ENCODE results near the gene PCSK4. TPM values are rescaled to one million over a fixed set of nuclear protein-coding genes. Genes with fewer than 3 reads are reported as not detected.
"Not testable (repeated sequence)": the region's sequence is repeated elsewhere in the genome, so short reads cannot be mapped to it uniquely, and the experiment has no call there.

PCSK4 gene
- total and polyA plus RNA-seq, 2 donors (not counting 3 experiments of a cell fraction or from before 2014, with no cell fraction given), result 1.2 to 1.7 TPM

GRCh38 chr19:1478934-1479707 lies 11.0 kb downstream of the PCSK4 start, which contains the start of gene C19orf25:
C19orf25 (minus strand) TSS chr19:1479215; CDS start chr19:1478903, 312 bp downstream.
- intact Hi-C loops (cut with micrococcal nuclease), result loop anchor here (1.0 kb wide), 1 partner anchor 11 kb away; the partner anchor contains the start of gene PCSK4
- H3K9me1 ChIP-seq (replicated peaks; ENCODE audit: control insufficient read depth, extremely low read depth, insufficient read depth, low read length), result no peaks in the 10 kb centered on the region
- peaks cover 0 to 3% of the 10 kb centered on the region in 2 experiments for H3K36me3 ChIP-seq (ENCODE audit: control insufficient read depth in 2 of 2, extremely low read depth in 1 of 2, insufficient read depth in 2 of 2, low read length in 2 of 2)
- ChIA-PET POLR2A (interaction anchor here (0.6 kb wide), 2 partner anchors 237 to 394 kb away, joined by 3 read pairs; no protein-coding TSS in a partner anchor), CTCF (no interaction called here)
- no TSS peak for BruUV-seq (replicated peaks)
- dilution Hi-C loops (cut with MboI; ENCODE audit: extremely low pct_ligation_motif_present, low sequenced_read_pairs), result no loop called here
- H3K9ac ChIP-seq (replicated peaks; ENCODE audit: extremely low read depth, insufficient read depth, low read length), result peak within 1 kb of the TSS; percentile 64
- H3K4me1 ChIP-seq (ENCODE audit: control insufficient read depth, extremely low read depth, insufficient read depth, low read length), result peaks cover 3% of the 10 kb centered on the region
- DNase-seq (ENCODE audit: low read depth, low spot score), result peak; percentile 91
- peak; percentile 95 for FAIRE-seq
- H3K9me3 ChIP-seq (replicated peaks; ENCODE audit: control insufficient read depth, insufficient read depth, low read length), result no peaks in the 10 kb centered on the region
- H3K27me3 ChIP-seq (ENCODE audit: control insufficient read depth in 2 of 2, insufficient read depth in 2 of 2, low read length in 2 of 2), result no peaks in the 10 kb centered on the region
- peak within 1 kb of the TSS; percentile 15 for H3K27ac ChIP-seq (ENCODE audit: insufficient read depth, low read depth, low read length)
- H3K4me2 ChIP-seq (ENCODE audit: insufficient read depth, low read length), result peak within 1 kb of the TSS; percentile 65
- peaks cover 5% of the 10 kb centered on the region for H3K79me2 ChIP-seq (ENCODE audit: control insufficient read depth, insufficient read depth, low read length)
- TF ChIP-seq MAX (IDR thresholded peaks at IDR 0.05; ENCODE audit: insufficient read depth, insufficient read length) (peak; percentile 92), JUN (IDR thresholded peaks at IDR 0.05; ENCODE audit: borderline replicate concordance, insufficient read depth, insufficient read length, low read depth) (no peak), POLR2AphosphoS5 (IDR thresholded peaks at IDR 0.05; ENCODE audit: insufficient read depth, low read depth, low read length) (peak; percentile 76), CTCF (IDR thresholded peaks at IDR 0.05; ENCODE audit: extremely low read depth in 1 of 2, insufficient read depth in 1 of 2, low read depth in 1 of 2, low read length in 2 of 2) (no peak), POLR2A (IDR thresholded peaks at IDR 0.05; ENCODE audit: low read depth, low read length) (peak; percentile 90), MYC (IDR thresholded peaks at IDR 0.05; ENCODE audit: low read depth, low read length) (no peak), EZH2 (IDR thresholded peaks at IDR 0.05; ENCODE audit: borderline replicate concordance, low read depth, low read length, severe bottlenecking) (no peak), FOS (IDR thresholded peaks at IDR 0.05; ENCODE audit: borderline replicate concordance, insufficient read depth, low read length) (no peak)
- peak within 1 kb of the TSS; percentile 75 to 88 (median 75) for H3K4me3 ChIP-seq (replicated peaks in 1 of 3; ENCODE audit: insufficient read depth in 1 of 3, low read depth in 1 of 3, low read length in 3 of 3)
- no peaks in the 10 kb centered on the region for H4K20me1 ChIP-seq (replicated peaks; ENCODE audit: control insufficient read depth, extremely low read depth, insufficient read depth, low read length)
- H2AFZ ChIP-seq (ENCODE audit: low read depth, low read length), result peak within 1 kb of the TSS; percentile 97

DNA sequence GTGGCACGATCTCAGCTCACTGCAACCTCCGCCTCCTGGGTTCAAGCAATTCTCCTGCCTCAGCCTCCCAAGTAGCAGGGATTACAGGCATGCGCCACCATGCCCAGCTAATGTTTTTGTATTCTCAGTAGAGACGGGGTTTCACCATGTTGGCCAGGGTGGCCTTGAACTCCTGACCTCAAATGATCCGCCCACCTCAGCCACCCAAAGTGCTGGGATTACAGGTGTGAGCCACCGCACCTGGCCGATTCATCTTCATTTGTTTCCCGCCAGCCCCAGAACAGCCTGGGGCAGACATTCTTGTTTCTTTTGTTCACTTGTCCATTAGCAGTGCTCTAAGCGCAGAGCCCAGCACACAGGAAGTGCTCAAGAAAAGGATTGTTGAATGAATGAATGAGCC lies 13.1 kb downstream of the PCSK4 start:
- FAIRE-seq; CTCF ChIA-PET; H3K4me2 ChIP-seq (ENCODE audit: insufficient read depth, low read length); dilution Hi-C loops (cut with MboI; ENCODE audit: extremely low pct_ligation_motif_present, low sequenced_read_pairs); H3K9me1 ChIP-seq (replicated peaks; ENCODE audit: control insufficient read depth, extremely low read depth, insufficient read depth, low read length); H3K27ac ChIP-seq (ENCODE audit: insufficient read depth, low read depth, low read length); H3K4me1 ChIP-seq (ENCODE audit: control insufficient read depth, extremely low read depth, insufficient read depth, low read length); H3K9me3 ChIP-seq (replicated peaks; ENCODE audit: control insufficient read depth, insufficient read depth, low read length); H3K36me3 ChIP-seq (ENCODE audit: control insufficient read depth in 2 of 2, extremely low read depth in 1 of 2, insufficient read depth in 2 of 2, low read length in 2 of 2); BruUV-seq (replicated peaks); H2AFZ ChIP-seq (ENCODE audit: low read depth, low read length); DNase-seq (ENCODE audit: low read depth, low spot score); intact Hi-C loops (cut with micrococcal nuclease); H3K9ac ChIP-seq (replicated peaks; ENCODE audit: extremely low read depth, insufficient read depth, low read length); H3K4me3 ChIP-seq (replicated peaks in 1 of 3; ENCODE audit: insufficient read depth in 1 of 3, low read depth in 1 of 3, low read length in 3 of 3); POLR2A ChIA-PET; H3K79me2 ChIP-seq (ENCODE audit: control insufficient read depth, insufficient read depth, low read length); H4K20me1 ChIP-seq (replicated peaks; ENCODE audit: control insufficient read depth, extremely low read depth, insufficient read depth, low read length): not testable (repeated sequence)
- H3K27me3 ChIP-seq (ENCODE audit: control insufficient read depth in 2 of 2, insufficient read depth in 2 of 2, low read length in 2 of 2), result peaks cover 5 to 14% of the 10 kb centered on the region in 2 experiments

Data from endothelial cell of umbilical vein (primary cell).